NCI-H460 (cell line): Measurements from ENCODE around the gene GGCT. TPM values are rescaled to one million over a fixed set of nuclear protein-coding genes. Genes with fewer than 3 reads are reported as not detected.

Experiments used
- total RNA-seq: library from RNA; depleted of rRNA; stranded (reverse); fragments of >200 nt; shearing (Covaris generic); gene quantifications from 2 replicates; pipeline ENCODE4 v1.2.3, GENCODE V29; 2014; rRNA removed

GGCT gene
- total RNA-seq, 1 experiment from 2014 or later, result 93.6 TPM

Other genes with a start within 250 kb of the GGCT start
- gene ZNRF2, start 220.2 kb downstream of the GGCT start, total RNA-seq, result 11.3 and 13.6 TPM in 2 replicates
- 5.0 and 7.7 TPM in 2 replicates for gene NOD1, start 26.0 kb downstream of the GGCT start, total RNA-seq
- 477 and 493 TPM in 2 replicates for gene GARS1, start 90.0 kb upstream of the GGCT start, total RNA-seq
- not detected in 2 replicates for gene CRHR2, start 177.6 kb upstream of the GGCT start, total RNA-seq
- gene INMT, start 247.3 kb upstream of the GGCT start, total RNA-seq, result not detected in 2 replicates